ENCODE data around the gene DHRS7B. TPM values are rescaled to one million over a fixed set of nuclear protein-coding genes. Genes with fewer than 3 reads are reported as not detected.

DHRS7B gene
- total RNA-seq, 1 donor from 2014 or later: 21.6 TPM

GRCh38 chr17:21194703-21195102, 67.9 kb downstream of the DHRS7B start:
- H3K27ac Mint-ChIP-seq: no peak overlapping the region
- Histone ChIP-seq H3F3A (ENCODE audit: low read depth) (peaks cover 3% of the 10 kb centered on the region), H4K20me1 (ENCODE audit: low read depth) (peaks cover 34% of the 10 kb centered on the region), H3K27me3 (no peaks in the 10 kb centered on the region), H2AFZ (replicated peaks) (no peak overlapping the region), H3K9me3 (ENCODE audit: low read depth) (no peaks in the 10 kb centered on the region), H3K27ac (no peak overlapping the region), H3K9ac (no peak overlapping the region), H3K4me2 (no peak overlapping the region), H3K36me3 (no peaks in the 10 kb centered on the region), H3K4me3 (no peak overlapping the region), H3K79me2 (ENCODE audit: low read depth) (peaks cover 24% of the 10 kb centered on the region), H3K4me1 (peaks cover 3% of the 10 kb centered on the region)
- no peaks in the 10 kb centered on the region for H3K9me3 Mint-ChIP-seq
- H3K4me1 Mint-ChIP-seq: peaks cover 6% of the 10 kb centered on the region
- peaks cover 40% of the 10 kb centered on the region for H3K36me3 Mint-ChIP-seq
- DNase-seq (ENCODE audit: low spot score): no peak
- no peak overlapping the region for H3K4me3 Mint-ChIP-seq
- no peak for TF ChIP-seq CTCF (IDR thresholded peaks at IDR 0.05)
- TF ChIP-seq EZH2 (IDR thresholded peaks at IDR 0.05): no peak
- TF ChIP-seq EZH2phosphoT487 (IDR thresholded peaks at IDR 0.05): no peak
- H3K27me3 Mint-ChIP-seq (ENCODE audit: insufficient read depth, low read depth): peaks cover 7% of the 10 kb centered on the region

- H3K4me1 ChIP-seq: peaks cover 17% of the 10 kb centered on the region
- no peak overlapping the region for H3K4me3 ChIP-seq
- peaks cover 48% of the 10 kb centered on the region for H4K20me1 ChIP-seq (ENCODE audit: low read depth)
- no peak overlapping the region for H3K4me3 Mint-ChIP-seq
- no peak overlapping the region for H3K27ac ChIP-seq
- peaks cover 20% of the 10 kb centered on the region for H3K4me1 Mint-ChIP-seq
- peaks cover 33% of the 10 kb centered on the region for H3K36me3 Mint-ChIP-seq
- H3K36me3 ChIP-seq: no peaks in the 10 kb centered on the region
- peaks cover 7% of the 10 kb centered on the region for H3K27me3 Mint-ChIP-seq (ENCODE audit: insufficient read depth, low read depth)
- H2AFZ ChIP-seq (replicated peaks): no peak overlapping the region
- no peak for DNase-seq (ENCODE audit: low spot score)
- no peaks in the 10 kb centered on the region for H3K27me3 ChIP-seq
- H3K9me3 Mint-ChIP-seq: no peaks in the 10 kb centered on the region
- H3F3A ChIP-seq (ENCODE audit: low read depth): peaks cover 17% of the 10 kb centered on the region
- peaks cover 39% of the 10 kb centered on the region for H3K79me2 ChIP-seq (ENCODE audit: low read depth)
- TF ChIP-seq EZH2 (IDR thresholded peaks at IDR 0.05) (no peak), CTCF (IDR thresholded peaks at IDR 0.05) (no peak), EZH2phosphoT487 (IDR thresholded peaks at IDR 0.05) (no peak)
- no peak overlapping the region for H3K27ac Mint-ChIP-seq
- H3K9me3 ChIP-seq (ENCODE audit: low read depth): no peaks in the 10 kb centered on the region
- H3K9ac ChIP-seq: no peak overlapping the region
- H3K4me2 ChIP-seq: no peak overlapping the region
These were observed 69.4 kb downstream of the DHRS7B start for GRCh38 chr17:21196126-21196525.

- Mint-ChIP-seq H3K9me3 (no peaks in the 10 kb centered on the region), H3K4me3 (peak overlapping the region; percentile 5), H3K4me1 (peaks cover 22% of the 10 kb centered on the region), H3K36me3 (peaks cover 28% of the 10 kb centered on the region), H3K27ac (no peak overlapping the region), H3K27me3 (ENCODE audit: insufficient read depth, low read depth) (peaks cover 5% of the 10 kb centered on the region)
- no peak for DNase-seq (ENCODE audit: low spot score)
- Histone ChIP-seq H3K79me2 (ENCODE audit: low read depth) (peaks cover 62% of the 10 kb centered on the region), H3K36me3 (no peaks in the 10 kb centered on the region), H2AFZ (replicated peaks) (no peak overlapping the region), H3K27ac (no peak overlapping the region), H4K20me1 (ENCODE audit: low read depth) (peaks cover 71% of the 10 kb centered on the region), H3K4me1 (peaks cover 21% of the 10 kb centered on the region), H3F3A (ENCODE audit: low read depth) (peaks cover 17% of the 10 kb centered on the region), H3K4me3 (no peak overlapping the region), H3K27me3 (no peaks in the 10 kb centered on the region), H3K9ac (no peak overlapping the region), H3K9me3 (ENCODE audit: low read depth) (no peaks in the 10 kb centered on the region), H3K4me2 (no peak overlapping the region)
- TF ChIP-seq EZH2phosphoT487 (IDR thresholded peaks at IDR 0.05): no peak
- no peak for TF ChIP-seq EZH2 (IDR thresholded peaks at IDR 0.05)
- no peak for TF ChIP-seq CTCF (IDR thresholded peaks at IDR 0.05)
These were observed 71.6 kb downstream of the DHRS7B start for GRCh38 chr17:21198411-21198810.

All from neural progenitor cell (in vitro differentiated cells).